Measurements from ENCODE around the gene GNGT1.

DNA sequence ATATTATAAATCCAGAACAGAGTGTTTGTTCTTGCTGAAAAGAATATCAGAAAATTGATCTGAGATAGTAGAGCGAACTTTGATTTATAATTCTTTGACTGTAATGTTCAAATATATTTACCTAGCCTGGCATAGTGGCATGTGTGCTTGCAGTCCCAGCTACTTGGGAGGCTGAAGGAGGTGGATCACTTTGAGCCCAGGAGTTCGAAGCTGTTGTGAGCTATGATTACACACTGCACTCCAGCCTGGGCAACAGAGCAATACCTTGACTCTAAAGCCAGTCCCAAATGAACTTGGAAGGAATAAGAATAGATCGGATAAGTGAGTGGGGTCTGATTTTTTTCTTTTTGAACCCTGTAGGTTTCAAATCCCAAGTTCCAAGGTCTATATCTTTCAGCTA is 38.7 kb downstream of the GNGT1 start:
- TF ChIP-seq CTCF (IDR thresholded peaks at IDR 0.05; ENCODE audit: poor library complexity, severe bottlenecking) = no peak
- no peak for TF ChIP-seq MXI1 (conservative IDR thresholded peaks at IDR 0.05; ENCODE audit: poor library complexity, severe bottlenecking)
- no peak for TF ChIP-seq EP300 (conservative IDR thresholded peaks at IDR 0.05; ENCODE audit: poor library complexity, severe bottlenecking)
